ENCODE data around the gene KCNK1.

Gene KCNK1

DNA sequence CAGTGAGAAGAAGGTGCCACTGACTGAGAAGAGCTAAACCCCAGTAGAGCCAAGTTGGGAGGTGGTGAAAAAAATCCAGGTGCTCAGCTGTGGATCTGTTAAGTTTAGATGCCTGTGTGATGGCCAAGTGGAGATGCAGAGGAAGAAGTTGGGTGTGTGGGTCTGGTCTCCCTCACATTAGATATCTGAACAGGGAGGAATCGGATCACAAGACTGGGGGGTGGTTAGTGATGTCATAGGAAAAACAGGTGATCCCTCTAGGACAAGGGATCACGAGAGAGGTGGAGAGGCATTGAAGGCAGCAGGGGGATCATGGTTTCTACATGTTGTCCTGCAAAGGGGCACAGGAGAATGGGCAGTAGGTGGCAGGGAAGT is 22.6 kb downstream of the KCNK1 start:
- no peak for DNase-seq (ENCODE audit: low read depth, low spot score)

DNA sequence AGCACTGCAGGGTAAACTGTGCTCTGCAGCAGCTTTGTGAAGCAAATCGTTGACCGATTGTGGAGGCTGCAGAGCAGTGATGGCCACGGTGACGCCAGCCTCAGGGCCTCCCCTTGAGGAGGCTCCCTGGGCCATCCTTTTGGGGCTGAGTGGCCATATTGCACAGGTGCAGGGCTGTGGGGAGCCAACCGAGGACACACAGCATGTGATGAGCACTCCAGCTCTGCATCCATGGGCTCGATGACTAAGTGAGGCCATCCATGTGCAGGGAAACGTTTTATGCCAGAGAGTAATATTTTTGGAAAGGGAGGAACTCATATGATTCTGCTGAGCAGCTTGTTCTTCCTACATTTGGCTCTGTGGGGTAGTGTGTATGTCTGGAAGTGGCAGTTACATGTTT is 24.6 kb downstream of the KCNK1 start:
- no peak for DNase-seq (ENCODE audit: low read depth, low spot score)

DNA sequence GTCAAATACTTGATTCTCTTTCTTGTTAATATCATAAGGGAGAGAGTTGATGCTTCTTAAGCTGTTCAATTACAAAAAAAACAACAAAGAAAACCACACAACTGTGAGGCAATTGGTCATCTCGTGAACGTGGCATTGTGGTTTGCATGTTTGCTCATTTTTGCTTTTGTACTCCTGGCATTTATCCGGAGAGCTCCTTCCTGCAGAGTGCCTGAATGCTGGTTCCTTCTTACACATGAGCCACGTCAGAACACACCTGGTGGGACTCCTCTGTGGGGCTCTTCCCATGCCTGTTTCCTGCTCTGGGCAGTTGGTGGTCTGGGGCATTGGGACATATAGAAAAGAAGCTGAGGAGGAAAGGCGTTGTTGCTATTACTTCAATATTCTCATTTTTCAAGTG is 25.7 kb downstream of the KCNK1 start:
- DNase-seq (ENCODE audit: low read depth, low spot score): no peak

DNA sequence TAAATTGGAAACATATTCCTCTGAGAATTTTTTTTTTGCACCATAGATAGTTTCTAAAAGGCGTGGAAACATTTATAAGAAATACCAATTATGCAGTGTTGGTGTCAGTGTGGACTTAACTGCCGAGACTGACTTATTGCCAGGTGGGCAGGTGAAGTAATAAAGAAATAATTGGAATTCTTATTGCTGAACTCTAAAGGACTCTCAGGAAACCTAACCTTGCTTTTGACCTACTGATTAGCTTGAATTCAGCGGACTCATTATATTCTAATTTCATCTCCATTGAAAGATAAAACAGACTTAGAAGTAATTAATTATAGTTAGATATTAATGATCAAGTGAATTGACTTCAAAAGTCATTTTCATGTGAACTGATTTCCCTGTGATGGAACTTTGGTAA is 26.3 kb downstream of the KCNK1 start:
- no peak for DNase-seq (ENCODE audit: low read depth, low spot score)

DNA sequence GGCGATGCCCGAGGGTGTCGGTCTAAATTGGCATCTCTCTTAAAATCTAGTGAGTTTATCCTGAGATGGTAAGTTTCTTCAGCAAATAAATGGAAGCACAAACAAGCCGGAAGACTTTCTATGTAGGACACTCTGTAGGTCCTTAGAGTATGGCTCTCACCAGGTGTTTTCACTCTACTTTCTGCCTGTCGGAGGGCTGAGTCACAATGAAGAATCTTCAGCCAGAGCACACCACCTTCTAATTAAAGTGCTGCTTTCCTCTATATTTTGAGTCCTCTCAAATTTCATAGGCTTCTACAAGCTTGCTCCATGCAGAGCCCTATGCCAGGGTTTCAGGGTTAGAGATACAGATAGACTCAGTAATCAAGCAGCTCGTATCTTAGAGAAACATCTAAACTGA is 27.1 kb downstream of the KCNK1 start:
- DNase-seq (ENCODE audit: low read depth, low spot score): no peak

DNA sequence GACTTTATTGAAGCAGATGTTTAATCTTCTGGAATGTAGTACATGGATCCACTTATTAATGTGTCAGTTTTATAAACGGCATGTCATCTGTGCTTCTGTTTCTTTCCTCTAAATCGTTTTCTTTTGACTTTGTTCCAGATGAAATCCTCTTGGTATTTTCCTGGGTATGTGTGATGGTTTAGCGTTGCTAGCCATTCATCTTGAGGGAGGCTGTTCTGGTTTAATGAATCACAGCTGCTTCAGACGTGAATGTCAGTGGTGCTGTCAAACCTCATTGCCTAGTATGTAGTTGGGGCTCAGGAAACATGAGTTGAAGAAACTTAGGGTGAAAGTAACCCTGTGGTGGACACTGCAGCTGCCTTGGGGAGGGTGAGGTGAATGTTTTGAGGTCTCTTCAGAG is 33.2 kb downstream of the KCNK1 start:
- no peak for DNase-seq (ENCODE audit: low read depth, low spot score)

DNA sequence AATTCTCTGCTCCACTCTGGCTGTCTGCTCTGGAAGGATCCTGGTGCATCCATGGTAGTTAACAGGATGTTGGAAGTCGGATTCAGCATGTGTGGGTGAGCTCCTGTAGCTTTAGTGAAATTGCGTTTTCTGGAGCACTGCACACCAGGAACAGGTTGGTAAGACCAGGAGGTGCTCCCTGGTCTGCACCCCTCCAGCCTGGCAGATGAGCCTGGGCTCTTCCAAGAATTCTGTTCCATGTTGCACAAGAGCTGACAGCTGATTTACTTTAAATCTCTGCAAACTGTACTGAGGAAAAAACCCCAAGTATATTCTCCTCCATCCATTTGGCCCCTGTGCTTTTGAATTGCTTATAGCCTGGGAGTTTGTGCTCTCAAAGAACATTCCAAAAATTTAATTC is 33.7 kb downstream of the KCNK1 start:
- no peak for DNase-seq (ENCODE audit: low read depth, low spot score)

DNA sequence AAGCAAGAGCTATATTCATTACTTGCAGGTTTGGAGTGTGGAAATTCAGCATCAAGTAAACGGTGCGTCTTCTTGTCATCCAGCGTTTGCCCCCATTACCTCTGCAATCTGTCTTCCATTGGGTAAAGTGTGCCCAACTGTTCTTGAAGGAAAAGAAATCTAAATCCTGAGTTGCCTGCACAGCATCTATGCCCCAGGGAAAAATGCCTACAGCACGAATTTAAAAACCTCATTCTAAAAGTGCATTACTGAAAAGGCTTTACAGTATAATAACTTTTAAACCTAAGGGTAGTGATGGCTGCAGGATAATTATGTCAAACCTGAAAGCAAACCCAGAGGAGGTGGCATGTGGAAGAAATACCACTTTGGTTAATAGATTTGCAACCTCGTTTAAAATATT is 37.2 kb downstream of the KCNK1 start:
- DNase-seq (ENCODE audit: low read depth, low spot score): no peak

DNA sequence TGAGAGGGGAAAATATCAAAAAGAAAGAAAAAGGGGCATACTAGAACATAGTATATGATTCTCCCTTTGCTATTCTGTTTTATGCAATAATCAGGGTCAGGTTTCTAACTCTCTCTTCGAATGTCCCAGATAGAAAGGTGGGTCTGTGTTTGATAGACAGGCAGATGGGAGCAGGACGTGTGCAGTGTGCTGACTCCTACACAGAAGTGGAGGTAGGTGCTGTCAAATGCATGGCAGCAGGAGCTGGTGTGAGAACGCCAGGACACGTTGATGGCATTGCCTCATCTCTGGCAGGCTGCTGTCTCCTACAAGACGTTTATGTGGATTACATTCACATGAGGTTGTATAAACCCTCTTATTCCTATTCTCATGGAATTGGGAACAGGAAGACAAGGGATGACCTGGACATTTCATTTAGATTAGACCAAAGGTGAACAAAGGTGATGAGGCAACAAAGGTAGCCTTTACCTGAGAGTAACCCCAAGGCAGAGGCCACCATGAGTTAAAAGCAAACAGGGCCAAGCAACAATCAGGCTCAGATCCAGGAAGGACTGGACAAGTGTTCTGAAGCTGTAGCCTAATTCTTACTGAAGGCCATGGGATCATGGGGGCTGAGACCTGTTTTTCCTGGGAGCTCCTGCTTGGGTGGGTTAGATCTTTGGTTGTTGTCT is 37.8 kb downstream of the KCNK1 start:
- DNase-seq (ENCODE audit: low read depth, low spot score): no peak

DNA sequence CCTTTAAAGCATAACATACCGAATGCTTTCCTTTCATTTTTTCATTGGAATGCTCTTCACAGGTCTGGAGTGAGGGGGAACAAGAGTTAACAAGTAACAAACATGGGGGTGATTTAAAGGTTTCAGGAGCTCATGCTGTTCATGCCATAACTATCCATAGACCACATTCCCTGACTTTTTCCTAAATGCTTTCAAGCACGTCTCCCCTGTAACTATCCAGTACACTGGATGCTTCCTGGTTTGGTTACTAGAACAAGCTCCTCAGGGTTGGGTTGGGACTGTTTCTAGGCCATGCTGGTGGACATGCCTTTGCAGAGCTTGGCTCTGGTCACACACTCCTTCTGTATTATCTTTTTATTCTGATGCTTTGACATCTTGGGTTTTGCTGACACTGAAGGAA is 38.6 kb downstream of the KCNK1 start:
- DNase-seq (ENCODE audit: low read depth, low spot score): no peak

DNA sequence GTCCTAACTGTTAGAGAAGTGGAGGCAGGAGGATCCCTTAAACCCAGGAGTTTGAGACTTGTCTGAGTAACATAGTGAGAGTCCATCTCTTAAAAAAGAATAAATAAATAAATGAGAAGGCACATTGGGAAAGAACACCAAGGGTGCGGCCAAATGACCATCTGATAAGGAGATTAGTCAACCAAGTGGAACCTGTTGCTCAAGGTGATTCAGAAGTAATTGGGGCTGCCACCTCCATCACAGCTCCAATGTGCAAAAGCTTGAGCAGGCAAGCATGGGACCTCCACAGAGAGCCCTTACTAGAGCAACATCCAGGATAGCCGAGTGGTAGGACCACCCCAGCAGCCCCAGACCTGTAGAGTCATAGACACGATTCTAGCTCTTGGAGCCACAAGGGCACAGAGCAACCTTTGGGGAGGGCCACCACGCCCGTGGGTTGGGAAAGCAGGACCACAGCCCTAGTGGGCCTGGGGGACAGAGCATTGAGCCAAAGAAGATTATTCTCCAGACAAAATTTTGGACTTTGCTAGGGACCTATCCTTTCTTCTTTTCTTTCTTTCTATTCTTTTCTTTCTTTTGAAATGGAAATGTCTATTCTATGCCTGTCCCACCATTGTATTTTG is 40.9 kb downstream of the KCNK1 start:
- DNase-seq (ENCODE audit: low read depth, low spot score): no peak

DNA sequence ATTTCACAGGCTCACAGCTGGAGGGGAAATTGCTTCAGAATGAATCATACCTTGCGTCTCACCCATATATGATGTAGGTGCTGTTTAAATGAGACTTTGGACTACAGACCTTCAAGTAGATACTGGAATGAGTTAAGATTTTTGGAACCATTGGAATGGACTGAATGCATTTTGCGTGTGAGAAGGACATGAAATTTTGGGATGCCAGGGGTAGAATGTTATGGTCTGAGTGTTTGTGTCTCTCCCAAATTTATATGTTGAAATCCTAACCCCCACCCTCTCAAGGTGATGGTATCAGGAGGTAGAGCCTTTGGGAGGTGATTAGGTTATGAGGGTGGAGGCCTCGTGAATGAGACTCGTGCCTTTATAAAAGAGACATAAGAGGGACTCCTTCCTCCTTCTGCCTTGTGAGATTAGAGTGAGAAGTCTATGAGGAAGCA is 41.4 kb downstream of the KCNK1 start:
- no peak for DNase-seq (ENCODE audit: low read depth, low spot score)

DNA sequence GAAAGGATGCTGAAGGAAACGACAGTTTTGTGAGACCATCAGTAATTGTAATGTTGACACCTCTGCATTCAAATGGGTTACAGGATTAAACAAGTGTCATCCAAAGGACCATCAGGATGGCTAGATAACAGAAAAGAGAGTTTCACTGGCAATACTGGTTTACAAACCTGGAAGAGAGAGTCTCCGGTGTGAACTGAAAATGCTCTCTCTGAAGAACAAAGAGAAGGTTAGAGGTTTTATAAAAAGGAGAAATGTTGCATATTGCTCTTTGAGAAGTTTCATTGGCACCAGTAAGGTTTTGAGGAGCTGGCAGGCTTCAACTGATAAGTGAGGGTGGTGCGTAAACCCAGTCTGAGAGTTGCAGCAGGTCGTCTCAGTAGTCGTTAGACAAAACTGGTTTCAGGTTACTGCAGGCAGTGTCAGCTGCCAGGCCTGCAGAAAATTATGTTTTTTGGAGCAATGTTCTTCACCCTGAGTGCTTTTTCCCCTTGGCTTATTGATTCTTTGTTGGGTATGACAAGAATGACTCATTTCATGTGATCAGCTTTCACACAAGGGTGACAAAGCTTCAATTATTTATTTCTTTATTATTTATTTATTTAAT is 42.2 kb downstream of the KCNK1 start:
- no peak for DNase-seq (ENCODE audit: low read depth, low spot score)

DNA sequence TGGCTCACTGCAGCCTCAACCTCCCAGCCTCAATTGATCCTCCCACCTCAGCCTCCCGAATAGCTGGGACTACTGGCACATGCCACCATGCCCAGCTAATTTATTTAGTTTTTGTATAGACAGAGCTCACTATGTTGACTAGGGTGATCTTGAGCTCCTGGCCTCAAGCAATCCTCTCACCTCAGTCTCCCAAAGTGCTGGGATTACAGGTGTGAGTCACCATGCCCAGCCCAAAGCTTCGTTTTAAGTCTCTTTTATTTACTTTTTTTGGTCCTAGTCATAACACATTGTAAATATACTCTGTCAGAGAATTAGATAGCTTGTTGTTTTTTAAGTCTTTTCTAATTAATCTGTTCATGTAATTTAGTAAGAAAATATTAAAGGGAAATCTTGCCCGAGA is 42.8 kb downstream of the KCNK1 start:
- no peak for DNase-seq (ENCODE audit: low read depth, low spot score)

DNA sequence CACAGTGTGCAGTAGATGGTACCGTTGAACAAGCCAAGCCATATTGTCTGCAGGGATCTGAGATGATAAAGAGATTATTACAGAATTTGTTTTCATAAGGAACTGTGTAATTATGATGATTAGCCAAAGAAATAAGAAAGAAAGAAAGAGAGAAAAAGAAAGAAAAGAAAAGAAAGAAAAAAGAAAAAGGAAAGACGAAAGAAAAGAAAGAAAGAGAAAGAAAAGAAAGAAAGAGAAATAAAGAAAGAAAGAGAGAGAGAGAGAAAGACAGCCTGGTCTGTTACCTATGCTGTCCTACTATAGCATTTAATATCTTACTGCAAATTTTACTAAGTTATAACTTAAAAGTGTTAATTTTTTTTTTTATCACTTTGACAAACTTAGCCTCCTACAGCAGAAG is 43.6 kb downstream of the KCNK1 start:
- DNase-seq (ENCODE audit: low read depth, low spot score): no peak

DNA sequence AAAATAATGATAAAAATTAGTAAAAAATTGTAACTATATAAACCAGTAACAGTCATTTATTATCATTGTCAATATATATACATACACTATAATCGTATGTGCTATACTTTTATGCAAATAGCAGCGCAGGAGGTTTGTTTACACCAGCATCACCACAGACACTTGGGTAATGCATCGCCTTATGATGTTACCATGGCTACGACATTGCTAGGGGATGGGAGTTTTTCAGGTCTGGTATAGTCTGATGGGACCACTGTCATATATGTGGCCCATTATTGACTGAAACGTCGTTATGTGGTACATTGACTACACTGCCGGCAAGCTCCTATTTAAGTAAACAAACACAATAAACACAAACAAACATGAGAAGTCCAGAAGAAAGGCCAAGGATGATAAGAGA is 45.6 kb downstream of the KCNK1 start:
- no peak for DNase-seq (ENCODE audit: low read depth, low spot score)

DNA sequence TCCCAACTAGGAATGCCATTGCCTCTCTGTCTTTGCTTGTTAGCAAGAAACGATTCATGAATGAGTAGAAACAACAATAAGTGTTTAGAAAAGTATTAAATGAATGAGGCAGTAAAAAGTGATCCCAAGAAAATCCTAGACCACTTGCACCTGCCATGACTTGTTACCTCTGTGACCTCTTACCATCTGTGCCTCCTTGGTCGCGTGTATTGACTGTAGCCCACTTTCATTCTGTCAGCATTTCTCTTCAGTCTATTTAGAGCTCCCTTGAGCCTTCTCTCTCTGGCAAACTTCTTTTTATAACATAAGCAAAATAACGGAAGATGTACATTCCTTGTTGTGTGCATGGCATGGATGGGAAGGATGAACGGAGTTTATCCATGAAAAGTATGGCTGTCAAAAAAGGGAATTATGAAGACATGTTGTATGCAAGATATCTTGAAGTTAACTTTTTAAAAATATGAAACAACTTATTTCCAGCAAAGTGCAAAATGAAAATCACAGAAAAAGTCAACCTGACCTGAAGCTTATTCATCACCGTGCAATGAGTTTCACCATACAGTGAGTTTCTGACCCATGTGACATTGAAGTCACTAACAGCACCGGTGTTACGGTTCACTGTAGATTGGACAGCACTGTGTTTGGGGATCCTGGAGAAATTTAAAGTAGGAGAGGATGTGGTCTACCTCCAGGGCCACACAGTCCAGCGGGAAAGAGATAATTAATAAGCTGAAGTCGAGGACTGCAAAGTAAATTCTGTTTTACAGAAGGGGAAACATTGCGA is 47.7 kb downstream of the KCNK1 start:
- DNase-seq (ENCODE audit: low read depth, low spot score): no peak

DNA sequence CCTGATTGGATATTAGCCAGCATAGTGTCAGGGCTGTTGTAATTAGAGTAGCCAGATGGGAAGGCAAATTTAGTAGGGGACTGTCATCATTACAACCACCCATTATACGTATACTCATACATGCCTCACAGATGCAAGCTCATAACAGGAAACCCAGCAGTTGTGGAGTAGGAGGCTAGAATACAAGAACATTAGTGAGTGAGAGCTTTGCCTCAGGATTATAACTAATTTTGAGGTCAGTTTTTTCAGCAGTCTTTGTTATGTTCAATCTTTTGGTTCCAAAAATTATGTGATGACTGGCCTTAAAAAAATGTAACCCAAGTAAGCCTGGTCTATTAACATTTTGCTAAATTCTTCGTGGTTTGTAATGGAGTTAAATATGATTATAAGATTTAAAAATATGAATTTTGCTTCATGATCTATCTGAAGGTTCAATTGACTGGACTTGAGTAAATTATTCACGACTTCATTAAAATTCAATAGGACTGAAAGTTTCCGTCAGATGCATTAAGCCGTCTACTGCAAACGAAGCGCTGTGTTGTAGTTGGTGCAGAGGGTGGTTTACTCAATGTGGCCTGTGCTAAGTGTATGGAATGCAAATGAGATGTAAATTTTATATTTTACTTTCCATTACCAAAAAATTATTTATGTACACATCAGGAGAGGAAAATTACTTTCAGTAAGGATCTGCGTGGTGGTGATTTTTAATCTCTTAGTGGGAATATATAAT is 48.8 kb downstream of the KCNK1 start:
- no peak for DNase-seq (ENCODE audit: low read depth, low spot score)

DNA sequence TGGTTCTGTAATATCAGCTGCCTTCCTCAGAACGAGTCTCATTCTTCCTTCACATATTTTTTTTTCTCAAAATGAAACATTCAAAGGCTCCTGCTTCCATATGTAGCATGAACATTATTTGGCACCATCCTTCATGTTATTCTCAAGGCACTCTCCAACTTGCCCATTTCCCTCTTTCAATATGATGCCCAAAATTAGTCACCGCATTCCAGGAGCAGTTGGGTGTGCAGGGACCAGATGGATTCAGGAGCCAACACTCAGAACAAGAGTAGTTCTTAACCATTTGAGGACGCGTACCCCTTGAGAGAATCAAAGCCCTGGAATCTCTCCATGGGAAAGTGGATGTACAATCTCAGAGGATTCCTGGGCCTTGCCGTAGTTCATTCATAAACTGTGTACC is 50.3 kb downstream of the KCNK1 start:
- no peak for DNase-seq (ENCODE audit: low read depth, low spot score)

DNA sequence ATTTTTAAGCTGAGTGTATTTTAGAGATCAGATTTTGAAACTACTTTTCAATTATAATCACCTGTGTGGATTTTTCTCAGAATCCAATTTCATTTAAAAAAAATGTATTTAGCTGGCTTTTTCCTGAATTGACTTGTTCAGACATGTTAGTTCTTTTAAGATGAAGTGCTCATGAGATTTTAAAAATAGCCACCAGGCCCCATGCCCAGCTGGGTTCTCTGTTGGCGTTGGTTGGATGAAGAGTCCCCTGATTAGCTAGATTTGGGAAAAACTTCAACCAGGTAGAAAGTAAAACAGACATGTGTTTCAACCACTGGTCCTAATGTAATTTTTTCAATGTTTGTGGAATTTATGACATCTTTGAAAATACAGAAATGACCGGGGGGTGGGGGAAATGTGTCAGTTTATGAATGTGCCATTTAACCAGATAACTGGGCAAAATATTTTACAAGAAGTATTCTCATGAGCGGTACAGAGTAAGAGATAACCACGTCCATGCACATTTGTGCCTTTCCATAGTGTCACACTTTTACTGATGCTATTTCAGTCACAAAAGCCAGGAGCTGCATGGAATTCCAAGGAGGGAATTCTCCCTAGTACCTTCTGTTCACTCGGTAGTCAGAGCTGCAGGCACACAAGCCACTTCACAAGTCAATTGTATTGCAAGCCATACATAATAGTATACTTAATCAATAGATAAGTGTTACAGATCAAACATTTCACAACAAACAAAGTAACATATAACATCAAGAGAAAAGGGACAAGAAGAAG is 51.1 kb downstream of the KCNK1 start:
- no peak for DNase-seq (ENCODE audit: low read depth, low spot score)

DNA sequence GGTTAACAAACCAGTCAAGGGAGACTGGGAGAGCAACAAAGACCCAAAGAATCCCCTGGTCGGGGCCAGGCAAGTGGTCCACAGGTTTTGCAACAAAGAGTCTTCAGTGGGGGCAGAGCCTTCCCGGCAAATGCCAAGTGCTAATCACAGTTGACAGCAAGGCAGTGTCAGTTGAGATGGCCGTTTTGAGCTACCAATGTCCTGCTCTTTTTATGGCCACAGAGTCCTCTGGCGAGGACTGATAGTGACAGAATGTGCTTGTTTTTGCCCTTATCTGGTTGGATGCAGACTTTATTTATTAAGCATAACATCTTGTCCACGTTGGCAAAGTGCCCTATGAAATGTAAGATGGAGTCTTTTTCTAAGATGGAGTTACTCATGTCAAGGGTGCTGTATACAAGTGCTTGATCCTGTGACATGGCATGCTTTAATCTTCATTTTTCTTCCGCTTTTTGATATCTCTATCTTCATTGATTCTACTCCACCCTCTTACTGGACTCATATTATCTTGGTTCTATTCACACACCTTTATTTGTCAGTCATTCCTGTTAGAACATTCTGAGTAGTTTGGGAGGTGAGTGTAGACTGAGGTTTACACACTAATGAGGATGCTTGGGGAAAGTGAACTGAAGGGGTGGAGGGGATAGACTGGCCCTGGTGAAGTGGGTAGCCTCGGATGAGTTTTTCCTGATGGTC is 51.8 kb downstream of the KCNK1 start:
- no peak for DNase-seq (ENCODE audit: low read depth, low spot score)

All from activated naive CD8-positive, alpha-beta T cell treated with anti-CD3 and anti-CD28 coated beads, Interleukin-2, amount 50 U/mL, for 16 hours (primary cell).